Measurements from ENCODE around the gene GNAL.

GRCh38 chr18:11663439-11664029 is 25.5 kb upstream of the GNAL start:
- TF ChIP-seq CTCF (IDR thresholded peaks at IDR 0.05) (no peak), POLR2AphosphoS5 (IDR thresholded peaks at IDR 0.05) (no peak)
